GM18507 (cell line): ENCODE measurements around the gene ZCCHC14.
"Not testable (repeated sequence)": the region's sequence is repeated elsewhere in the genome, so short reads cannot be mapped to it uniquely, and the experiment has no call there.

Experiments
- DNase-seq: peaks from one replicate; pipeline ENCODE4 v3.0.0; 2011; ENCODE audit warnings: low read depth; ENCODE audit not compliant: insufficient read length; ENCODE audit errors: extremely low spot score
- FAIRE-seq: peaks from 2 replicates; lab custom pipeline; 2011; peaks lifted over from hg19 to GRCh38; lab: Jason Lieb, UNC

The ZCCHC14 gene

DNA sequence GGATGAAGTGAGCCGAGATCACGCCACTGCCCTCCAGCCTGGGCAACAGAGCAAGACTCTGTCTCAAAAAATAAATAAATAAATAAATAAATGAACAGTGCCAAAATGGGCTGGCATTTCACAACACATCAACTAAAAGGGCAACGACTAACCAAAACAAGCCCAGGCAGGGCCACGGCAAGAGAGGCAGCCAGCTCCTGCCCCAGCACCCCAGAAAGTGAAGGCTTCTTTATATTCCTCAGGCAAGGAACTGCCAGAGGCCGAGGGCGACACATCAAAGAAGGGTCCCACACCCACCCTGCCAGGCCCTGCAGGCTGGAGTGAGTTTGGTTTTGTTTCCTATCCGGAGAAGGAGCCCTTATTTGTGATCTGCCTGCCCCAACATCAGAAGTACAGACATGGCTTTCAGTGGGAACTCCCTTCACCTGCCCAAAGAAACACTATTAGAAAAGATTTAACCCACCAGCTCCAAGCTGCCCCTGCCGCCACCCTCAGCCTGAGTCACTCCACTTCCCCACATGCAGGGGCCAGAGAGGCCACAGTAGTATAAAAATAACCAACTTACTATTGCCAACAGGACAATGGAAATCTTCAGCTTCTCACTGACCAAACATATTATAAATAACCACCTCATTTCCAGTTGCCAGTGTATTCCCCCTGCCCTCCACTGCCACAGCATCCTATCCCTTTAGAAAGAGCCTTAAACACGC is 117.2 kb downstream of the ZCCHC14 start:
- FAIRE-seq (no peak), DNase-seq (no peak)

DNA sequence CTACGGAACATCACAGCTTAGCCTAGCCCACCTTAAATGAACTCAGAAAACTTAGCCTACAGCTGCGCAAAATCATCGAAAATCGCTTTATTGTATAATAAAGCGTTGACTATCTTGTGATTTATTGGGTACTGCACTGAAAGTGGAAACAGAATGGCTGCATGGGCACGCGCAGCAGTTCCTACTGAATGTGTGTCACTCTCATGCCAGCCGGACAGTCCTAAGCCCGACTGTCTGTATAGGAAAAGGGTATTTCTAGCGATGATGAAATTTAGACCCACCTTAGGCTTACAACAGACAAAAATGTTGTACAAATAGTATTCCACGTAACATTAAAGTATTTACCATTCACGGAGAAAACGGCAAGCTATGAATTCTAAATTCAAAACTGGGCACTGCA is 118.5 kb downstream of the ZCCHC14 start:
- DNase-seq (no peak), FAIRE-seq (no peak)

- FAIRE-seq (no peak), DNase-seq (no peak)
Measured at GRCh38 chr16:87372305-87372704, 120.5 kb downstream of the ZCCHC14 start.

DNA sequence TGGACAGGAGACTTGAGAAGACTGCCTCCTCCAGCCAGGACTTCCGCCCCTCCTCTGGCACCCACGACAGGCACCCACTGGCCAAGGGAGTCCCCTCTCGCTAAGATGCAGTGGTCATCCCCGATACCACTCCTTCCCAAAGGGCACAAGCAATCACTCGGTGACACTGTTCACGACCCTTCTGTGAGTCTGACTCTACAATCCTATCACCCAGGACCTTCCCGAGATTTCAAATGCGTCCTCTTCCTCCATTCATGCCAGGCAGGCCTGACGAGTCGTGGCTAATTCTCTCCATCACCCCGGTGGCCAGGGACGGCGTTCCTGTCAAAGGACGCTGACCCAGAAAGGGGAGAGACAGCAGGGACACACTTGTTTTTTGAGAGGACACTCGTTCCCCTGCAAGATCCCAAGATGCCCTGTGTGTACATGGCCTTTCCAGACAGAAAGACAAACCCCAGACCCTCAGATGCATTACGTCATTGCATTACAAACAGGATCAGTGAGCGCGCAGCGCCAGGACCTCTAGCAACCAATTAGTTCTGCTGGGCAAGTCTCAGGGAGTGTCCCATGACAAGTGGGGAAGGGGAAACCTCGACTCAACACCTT is 121.5 kb downstream of the ZCCHC14 start:
- FAIRE-seq, result no peak
- no peak for DNase-seq

DNA sequence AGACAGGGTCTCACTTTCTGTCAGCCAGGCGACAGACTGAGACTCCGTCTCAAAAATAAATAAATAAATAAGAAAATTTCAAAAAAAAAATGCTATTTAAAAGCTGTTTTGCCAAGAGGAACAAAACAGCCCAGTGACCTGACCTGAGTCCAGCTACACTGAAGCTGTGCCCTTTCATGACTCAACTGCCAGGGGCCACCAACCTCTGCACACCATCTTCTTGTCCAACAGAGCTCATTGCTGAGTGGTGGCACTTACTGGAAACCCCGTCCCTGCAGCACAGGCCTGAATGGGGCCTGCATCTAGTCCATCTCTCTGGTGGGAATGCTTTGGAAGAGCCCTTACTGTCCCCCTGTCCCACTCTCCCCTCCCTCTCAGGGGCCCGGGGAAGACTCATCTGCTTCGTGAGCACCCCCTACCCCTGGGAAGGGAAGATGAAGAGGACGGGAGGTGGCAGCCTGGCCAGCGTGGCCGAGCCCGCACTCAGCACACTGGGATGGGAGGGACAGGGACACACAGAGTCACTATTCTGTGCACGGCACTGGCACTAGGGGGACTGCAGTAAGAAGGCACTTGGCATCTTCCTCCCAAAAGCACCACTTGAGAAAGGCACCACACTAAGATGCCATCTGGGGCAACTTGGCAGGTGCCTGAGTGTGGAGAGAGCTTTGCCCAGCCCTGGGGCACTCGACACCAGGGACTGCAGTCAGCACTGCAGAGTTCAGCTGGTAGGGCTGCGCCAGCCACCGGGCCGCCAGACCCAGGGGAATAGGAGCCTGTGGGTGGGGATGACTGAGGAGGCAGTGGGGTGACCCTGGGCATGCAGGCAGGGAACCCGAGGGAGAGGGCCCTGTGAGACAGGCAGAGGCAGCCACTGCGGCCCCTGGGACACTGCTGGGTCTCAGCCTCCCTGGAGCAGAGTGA is 122.8 kb downstream of the ZCCHC14 start:
- DNase-seq, result no peak

DNA sequence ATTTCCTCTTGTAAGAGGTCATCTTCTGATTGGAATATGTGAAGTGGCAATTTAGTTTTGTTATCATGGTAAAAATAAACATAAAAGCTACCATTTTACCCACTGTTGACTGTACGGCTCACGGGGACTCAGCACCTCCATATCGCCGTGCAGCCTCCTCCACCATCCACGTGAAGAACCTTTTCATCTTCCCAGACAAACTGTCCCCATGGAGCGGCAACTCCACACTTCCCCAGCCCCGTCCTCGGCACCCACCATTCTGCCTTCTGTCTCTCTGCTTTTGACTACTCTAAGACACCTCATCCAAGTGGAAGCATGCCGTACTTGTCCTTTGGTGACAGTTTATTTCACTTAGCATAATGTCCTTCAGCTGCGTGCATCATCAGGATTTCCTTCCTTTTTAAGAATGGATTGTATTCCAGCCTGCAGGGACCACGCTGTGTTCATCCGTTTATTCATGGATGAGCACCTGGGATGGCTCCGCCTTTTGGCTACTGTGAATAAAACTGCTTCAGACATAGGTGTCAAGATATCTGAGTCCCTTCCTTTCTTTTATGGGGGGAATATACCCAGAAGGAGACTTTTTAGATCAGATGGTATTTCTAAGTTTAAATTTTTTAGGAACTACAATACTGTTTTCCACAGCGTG is 123.6 kb downstream of the ZCCHC14 start:
- FAIRE-seq, result no peak
- DNase-seq, result no peak

More for the DNA sequence above, 122.8 kb downstream of the ZCCHC14 start:
- FAIRE-seq, result no peak

GRCh38 chr16:87368029-87368770 is 124.6 kb downstream of the ZCCHC14 start:
- FAIRE-seq (no peak), DNase-seq (no peak)

DNA sequence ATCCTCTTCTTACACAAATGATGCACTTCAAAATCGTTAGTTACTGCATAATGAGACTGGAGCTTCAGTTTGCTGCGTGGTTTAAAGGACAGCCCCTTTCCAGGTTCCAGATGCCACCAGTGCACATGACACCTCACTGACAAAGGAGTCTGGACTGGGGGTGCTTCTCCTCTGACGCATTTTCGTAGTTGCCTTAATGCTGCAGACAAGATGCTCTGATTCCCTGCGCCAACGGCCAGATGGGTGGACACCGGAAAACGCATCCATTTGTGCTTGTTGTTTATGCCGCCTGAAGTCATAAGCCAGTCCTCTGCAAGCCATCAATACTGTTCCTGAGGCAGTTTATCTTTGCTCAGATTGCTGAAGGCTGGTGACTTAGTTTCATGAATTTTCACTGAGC is 125.3 kb downstream of the ZCCHC14 start:
- FAIRE-seq (no peak), DNase-seq (no peak)

DNA sequence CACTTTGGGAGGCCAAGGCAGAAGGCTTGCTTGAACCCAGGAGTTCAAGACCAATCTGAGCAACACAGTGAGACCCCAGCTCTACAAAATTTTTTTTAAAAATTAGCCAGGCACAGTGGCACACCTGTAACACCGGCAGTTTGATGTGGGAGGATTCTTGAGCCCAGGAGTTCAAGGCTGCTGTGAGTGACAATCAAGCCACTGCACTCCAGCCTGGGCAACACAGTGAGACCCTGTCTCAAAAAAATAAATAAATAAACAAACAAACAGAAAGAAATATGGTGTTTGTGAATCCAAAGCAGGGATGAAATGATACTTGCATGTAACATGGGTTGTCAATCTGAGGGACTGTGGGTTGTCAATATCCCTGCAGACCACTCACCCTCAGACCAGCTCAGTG is 125.9 kb downstream of the ZCCHC14 start:
- no peak for DNase-seq
- FAIRE-seq, result no peak

GRCh38 chr16:87366288-87366687 is 126.5 kb downstream of the ZCCHC14 start:
- DNase-seq (no peak), FAIRE-seq (no peak)

GRCh38 chr16:87365021-87365713 is 127.7 kb downstream of the ZCCHC14 start:
- FAIRE-seq (no peak), DNase-seq (no peak)

DNA sequence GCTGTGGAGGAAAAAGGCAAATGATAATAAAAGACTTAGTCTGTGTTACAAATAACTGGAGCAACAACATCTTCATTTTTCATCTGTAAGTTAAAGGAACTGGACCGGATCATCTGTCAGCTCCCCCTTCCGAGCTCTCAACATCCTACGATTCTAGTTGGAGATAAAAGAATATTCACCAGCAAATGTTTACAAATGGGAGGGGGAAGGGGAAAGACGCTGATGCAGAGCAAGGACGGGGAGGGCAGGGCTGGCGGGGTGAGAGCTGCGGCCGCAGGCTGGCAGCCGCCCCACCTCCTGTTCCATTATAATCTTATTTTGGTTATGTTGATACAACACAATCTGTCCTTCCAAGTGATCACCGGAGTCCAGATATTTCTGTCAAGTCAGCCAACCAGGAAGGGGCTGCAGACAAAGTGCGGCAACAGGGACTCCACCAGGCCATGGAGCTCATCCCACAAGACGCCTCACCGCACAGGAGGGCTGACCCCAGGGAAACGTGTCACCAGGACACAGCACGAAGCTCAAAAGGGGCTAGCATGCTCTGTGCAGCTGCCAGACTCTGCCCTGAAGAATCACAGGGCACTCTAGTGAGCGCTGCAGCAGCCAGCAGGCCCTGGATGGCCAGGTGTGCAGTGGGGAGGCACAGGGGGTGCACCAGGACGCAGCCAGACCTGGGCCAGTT is 128.9 kb downstream of the ZCCHC14 start:
- FAIRE-seq, result no peak
- DNase-seq, result no peak

DNA sequence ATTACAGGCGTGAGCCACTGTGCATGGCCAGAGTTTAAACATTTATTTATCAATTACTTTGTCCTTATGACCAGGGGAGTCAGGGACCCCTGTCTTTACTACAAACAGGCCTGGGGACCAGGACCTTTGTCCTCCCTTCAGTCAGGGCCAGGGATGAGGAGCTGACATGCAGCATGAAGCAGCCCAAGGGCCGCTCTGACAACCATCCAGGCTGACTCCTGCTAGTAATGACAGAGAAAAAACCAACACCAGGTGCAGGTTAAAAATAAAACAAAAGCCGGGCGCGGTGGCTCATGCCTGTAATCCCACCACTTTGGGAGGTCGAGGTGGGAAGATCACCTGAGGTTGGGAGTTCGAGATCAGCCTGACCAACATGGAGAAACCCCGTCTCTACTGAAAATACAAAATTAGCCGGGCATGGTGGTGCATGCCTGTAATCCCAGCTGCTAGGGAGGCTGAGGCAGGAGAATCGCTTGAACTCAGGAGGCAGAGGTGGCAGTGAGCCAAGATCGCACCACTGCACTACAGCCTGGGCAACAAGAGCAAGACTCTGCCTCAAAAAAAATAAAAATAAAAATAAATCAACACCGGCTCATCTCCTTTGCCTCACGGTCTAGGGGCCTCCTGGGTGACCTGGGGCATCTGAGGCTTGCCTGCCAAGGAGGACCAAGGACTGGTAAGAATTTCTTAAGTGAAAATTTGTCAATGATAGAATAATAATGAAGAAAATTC is 129.8 kb downstream of the ZCCHC14 start:
- not testable (repeated sequence) for DNase-seq, FAIRE-seq

- no peak for FAIRE-seq
- no peak for DNase-seq
Measured at GRCh38 chr16:87361916-87362619, 130.8 kb downstream of the ZCCHC14 start.

DNA sequence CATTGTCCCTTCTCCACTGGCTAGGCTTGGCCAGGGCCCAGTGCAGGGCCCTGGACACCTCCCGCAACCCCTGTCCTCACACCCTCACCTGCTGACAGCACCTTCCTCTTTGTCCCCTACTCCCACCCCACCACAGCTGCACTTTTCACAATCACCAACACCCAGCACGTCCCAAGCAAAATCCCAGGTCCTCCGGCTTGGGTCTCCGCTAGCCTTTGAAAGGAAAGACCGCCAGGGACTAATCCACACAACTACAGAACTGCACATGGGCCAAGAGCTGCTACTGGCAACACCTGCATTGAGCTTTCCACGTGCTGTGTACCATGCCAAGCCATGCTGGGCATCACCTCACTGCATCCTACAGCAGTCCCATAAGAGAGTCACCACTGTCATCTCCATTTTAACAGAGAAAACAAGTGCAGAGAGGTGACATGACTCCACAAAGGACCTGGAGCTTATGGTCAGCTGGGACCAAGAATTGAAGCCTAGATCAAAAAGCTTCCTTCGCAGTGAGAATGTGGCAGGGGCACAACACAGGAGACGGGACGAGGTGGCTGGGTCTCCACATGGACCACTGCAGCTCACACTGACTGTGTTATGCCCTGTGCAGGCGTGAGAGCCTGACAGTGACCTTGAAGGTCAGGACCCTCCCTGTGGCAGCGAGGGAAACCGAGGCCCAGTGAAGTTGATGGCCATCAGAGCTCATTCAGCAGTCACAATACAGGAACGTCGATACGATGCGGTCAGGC is 131.8 kb downstream of the ZCCHC14 start:
- DNase-seq (no peak), FAIRE-seq (no peak)

GRCh38 chr16:87359121-87359520 is 133.7 kb downstream of the ZCCHC14 start:
- DNase-seq (no peak), FAIRE-seq (no peak)
